ENCODE data around the gene ZNF275.
"Not testable (repeated sequence)": the region's sequence is repeated elsewhere in the genome, so short reads cannot be mapped to it uniquely, and the experiment has no call there.

ZNF275 gene

GRCh38 chrX:153384390-153384789, 50.4 kb downstream of the ZNF275 start:
- no peak for DNase-seq (ENCODE audit: low read depth, low spot score)
- no peak overlapping the region for H3K27ac ChIP-seq

GRCh38 chrX:153384973-153385372, 51.0 kb downstream of the ZNF275 start:
- not testable (repeated sequence) for DNase-seq (ENCODE audit: low read depth, low spot score)

GRCh38 chrX:153386097-153386496, 52.1 kb downstream of the ZNF275 start:
- no peak overlapping the region for H3K27ac ChIP-seq
- no peak for DNase-seq (ENCODE audit: low read depth, low spot score)

More at GRCh38 chrX:153384973-153385372, 51.0 kb downstream of the ZNF275 start:
- H3K27ac ChIP-seq: not testable (repeated sequence)

GRCh38 chrX:153387345-153387744, 53.4 kb downstream of the ZNF275 start:
- no peak for DNase-seq (ENCODE audit: low read depth, low spot score)
- H3K27ac ChIP-seq: no peak overlapping the region

- no peak for DNase-seq (ENCODE audit: low read depth, low spot score)
- H3K27ac ChIP-seq: no peak overlapping the region
Measured at GRCh38 chrX:153387987-153388721, 54.2 kb downstream of the ZNF275 start.

- H3K27ac ChIP-seq: no peak overlapping the region
- no peak for DNase-seq (ENCODE audit: low read depth, low spot score)
Measured at GRCh38 chrX:153388722-153389459, 54.9 kb downstream of the ZNF275 start.

GRCh38 chrX:153389460-153389768, 55.5 kb downstream of the ZNF275 start:
- not testable (repeated sequence) for H3K27ac ChIP-seq; DNase-seq (ENCODE audit: low read depth, low spot score)

GRCh38 chrX:153392642-153393321, 58.8 kb downstream of the ZNF275 start:
- no peak overlapping the region for H3K27ac ChIP-seq
- DNase-seq (ENCODE audit: low read depth, low spot score): no peak

- no peak overlapping the region for H3K27ac ChIP-seq
- no peak for DNase-seq (ENCODE audit: low read depth, low spot score)
Measured at GRCh38 chrX:153394612-153395011, 60.7 kb downstream of the ZNF275 start.

- no peak overlapping the region for H3K27ac ChIP-seq
- no peak for DNase-seq (ENCODE audit: low read depth, low spot score)
Measured at GRCh38 chrX:153395613-153396319, 61.8 kb downstream of the ZNF275 start.

GRCh38 chrX:153396320-153397195, 62.6 kb downstream of the ZNF275 start:
- H3K27ac ChIP-seq: no peak overlapping the region
- no peak for DNase-seq (ENCODE audit: low read depth, low spot score)

- no peak for DNase-seq (ENCODE audit: low read depth, low spot score)
- no peak overlapping the region for H3K27ac ChIP-seq
Measured at GRCh38 chrX:153397256-153397960, 63.5 kb downstream of the ZNF275 start.

GRCh38 chrX:153398275-153398960, 64.5 kb downstream of the ZNF275 start:
- no peak overlapping the region for H3K27ac ChIP-seq
- DNase-seq (ENCODE audit: low read depth, low spot score): no peak

- no peak overlapping the region for H3K27ac ChIP-seq
- no peak for DNase-seq (ENCODE audit: low read depth, low spot score)
Measured at GRCh38 chrX:153400146-153401132, 66.5 kb downstream of the ZNF275 start.

GRCh38 chrX:153401133-153401764, 67.3 kb downstream of the ZNF275 start, which contains the start of gene PNMA6E:
Gene PNMA6E, minus strand, starts transcription at chrX:153401350. Its CDS starts 2,501 bp downstream, at chrX:153398849.
- H3K27ac ChIP-seq: no peak within 1 kb of the TSS
- DNase-seq (ENCODE audit: low read depth, low spot score): no peak

Data from epithelial cell of prostate (primary cell).